ENCODE results near the gene CELSR3. TPM values are rescaled to one million over a fixed set of nuclear protein-coding genes. Genes with fewer than 3 reads are reported as not detected.

Gene CELSR3
- total and polyA plus RNA-seq, 2 donors = 0.48 to 0.79 TPM

DNA sequence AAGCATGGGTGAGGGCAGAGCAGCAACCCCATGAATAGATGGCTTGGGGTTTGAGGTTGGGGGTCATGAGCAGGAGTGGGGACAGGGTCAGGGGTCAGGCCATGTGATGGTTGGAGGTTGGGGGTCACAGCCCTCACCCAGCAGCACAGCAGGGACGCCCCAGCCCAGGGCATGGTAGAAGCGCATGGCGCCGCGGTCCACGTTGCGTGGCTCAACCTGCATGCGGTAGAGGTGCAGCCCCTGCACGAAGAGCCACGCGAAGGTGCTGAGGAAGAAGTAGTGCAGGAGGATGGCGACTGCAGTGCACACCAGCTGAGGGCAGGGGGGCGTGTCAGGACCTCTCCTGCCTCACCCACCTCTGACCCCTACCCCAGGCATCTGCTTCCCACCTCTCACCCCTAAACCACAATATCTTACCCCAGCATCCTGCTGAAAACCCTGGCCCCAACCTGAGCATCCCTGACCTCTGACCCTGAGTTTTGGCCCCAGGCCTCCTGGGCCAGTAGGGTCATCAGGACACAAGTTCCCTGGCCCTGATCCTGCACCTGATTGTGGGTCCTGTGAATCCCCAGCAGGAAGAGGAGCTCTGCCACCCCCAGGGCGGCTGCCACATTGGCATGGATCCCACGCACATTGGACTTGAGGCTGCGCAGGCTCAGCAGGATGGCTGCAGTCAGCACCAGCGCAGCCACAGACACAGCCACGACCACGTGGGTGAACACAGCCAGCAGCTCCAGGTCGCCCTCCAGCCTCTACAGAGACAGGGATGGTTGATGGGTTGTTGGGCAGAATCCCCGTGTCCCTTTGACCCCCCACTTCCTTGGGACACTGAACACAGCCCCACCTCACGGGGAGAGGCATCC lies 17.6 kb downstream of the CELSR3 start:
- DNase-seq (ENCODE audit: extremely low spot score) = no peak
- Histone ChIP-seq H3K4me1 (ENCODE audit: insufficient read depth) (no peaks in the 10 kb centered on the region), H3K4me3 (ENCODE audit: low read depth, low read length) (no peak overlapping the region), H3K36me3 (ENCODE audit: insufficient read depth) (no peaks in the 10 kb centered on the region), H3K27ac (ENCODE audit: low read depth) (no peak overlapping the region)
- WGBS = 89% methylated on average over 22 of the region's 22 CpGs

DNA sequence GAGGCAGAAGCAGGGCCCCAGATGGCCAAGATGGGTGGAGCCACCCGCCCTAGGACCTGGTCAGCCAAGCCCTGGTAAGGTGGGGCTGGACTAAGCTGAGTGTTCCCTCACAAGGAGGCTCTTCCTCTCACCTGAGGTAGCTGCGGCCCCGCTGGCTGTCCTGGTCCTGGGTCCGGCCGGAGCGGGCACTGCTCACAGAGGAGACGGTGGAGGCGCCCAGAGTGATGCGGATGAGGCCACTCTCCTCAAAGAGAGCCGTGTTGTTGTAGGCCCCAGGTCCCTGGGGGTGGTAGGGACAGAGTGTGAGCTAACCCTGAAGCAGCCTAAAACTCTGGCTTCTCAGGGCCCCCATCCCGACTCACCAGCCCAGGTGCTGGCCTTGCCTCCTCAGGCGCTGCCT lies 20.1 kb downstream of the CELSR3 start:
- WGBS = 91% methylated on average over 12 of the region's 12 CpGs
- H3K4me1 ChIP-seq (ENCODE audit: insufficient read depth) = no peaks in the 10 kb centered on the region

DNA sequence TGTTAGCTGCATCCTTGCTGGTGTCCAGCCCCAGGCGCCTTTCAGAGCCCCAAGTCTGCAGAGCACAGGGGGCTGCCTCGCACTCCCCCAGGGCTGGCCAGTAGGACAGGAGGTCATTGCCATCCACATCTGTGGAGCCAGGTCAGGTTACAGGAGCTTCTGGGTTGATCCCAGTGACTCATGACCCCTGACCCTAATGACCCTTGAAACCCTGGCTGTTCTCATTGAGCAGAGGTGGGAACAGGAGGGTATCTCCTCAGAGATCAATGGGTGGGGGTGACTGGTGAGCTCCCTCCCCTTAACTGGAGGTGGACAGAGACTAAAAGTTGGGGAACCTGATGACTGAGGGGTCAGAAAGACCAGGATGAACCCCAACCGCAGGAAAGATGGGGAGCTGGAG lies 21.3 kb downstream of the CELSR3 start:
- 92% methylated on average over 3 of the region's 3 CpGs for WGBS
- Histone ChIP-seq H3K36me3 (ENCODE audit: insufficient read depth) (no peaks in the 10 kb centered on the region), H3K4me1 (ENCODE audit: insufficient read depth) (no peaks in the 10 kb centered on the region), H3K4me3 (ENCODE audit: low read depth, low read length) (no peak overlapping the region), H3K27ac (ENCODE audit: low read depth) (no peak overlapping the region)
- no peak for DNase-seq (ENCODE audit: extremely low spot score)

More for the DNA sequence above, 20.1 kb downstream of the CELSR3 start:
- Histone ChIP-seq H3K36me3 (ENCODE audit: insufficient read depth) (no peaks in the 10 kb centered on the region), H3K27ac (ENCODE audit: low read depth) (no peak overlapping the region), H3K4me3 (ENCODE audit: low read depth, low read length) (no peak overlapping the region)
- no peak for DNase-seq (ENCODE audit: extremely low spot score)

DNA sequence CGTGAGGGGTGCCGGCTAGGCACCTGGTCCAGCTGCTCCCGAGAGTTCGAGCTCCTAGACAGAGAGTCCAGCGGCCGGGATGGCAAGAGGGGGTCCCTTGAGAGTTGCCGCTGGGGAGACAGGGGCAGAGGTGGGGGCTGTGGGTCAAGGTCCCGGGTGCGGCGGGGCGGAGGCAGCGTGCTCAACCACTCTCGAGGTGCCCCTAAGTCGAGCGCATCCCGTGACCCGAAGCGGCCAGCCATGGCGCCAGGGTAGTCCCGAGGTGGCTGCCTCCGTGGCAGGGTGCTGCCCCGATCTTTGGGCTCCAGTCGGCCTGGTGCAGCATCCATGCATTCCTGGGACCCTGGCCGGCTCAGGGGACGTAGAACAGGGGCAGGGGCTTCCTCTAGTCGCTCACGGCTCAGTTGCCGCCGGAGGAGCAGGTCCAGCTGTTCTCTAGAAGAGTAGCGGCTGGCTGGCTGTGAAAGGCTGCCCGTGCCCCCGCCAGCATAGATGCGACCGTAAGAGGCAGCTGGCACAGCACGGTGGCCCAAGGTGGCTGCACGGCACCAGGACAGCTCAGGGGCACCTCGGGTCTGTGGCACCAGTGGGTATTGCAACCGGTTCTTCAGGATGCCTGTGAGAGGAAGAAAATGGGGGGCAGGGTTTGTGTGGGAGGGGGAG lies 22.6 kb downstream of the CELSR3 start:
- 85% methylated on average over 38 of the region's 38 CpGs for WGBS

DNA sequence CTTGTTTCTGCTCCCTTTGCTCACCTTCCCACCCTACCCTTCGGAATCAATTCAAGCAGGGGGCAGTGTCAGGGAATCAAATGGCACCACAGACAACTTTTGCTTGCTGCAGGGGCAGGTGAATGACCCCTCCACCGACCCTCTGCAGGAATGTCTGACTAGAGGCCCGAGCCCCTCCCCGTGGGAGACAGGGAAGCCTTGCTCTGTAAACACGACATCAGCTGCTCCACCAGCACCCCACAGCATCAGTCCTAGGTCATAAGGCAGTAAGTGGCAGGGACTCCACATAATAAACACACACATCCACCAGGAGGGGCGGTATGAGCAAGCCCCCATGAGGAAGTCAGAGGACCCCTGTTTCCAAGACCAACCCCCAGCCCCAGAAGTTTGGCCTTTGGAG lies 25.4 kb downstream of the CELSR3 start:
- Histone ChIP-seq H3K36me3 (ENCODE audit: insufficient read depth) (no peaks in the 10 kb centered on the region), H3K27ac (ENCODE audit: low read depth) (no peak overlapping the region), H3K4me3 (ENCODE audit: low read depth, low read length) (no peak overlapping the region), H3K4me1 (ENCODE audit: insufficient read depth) (no peaks in the 10 kb centered on the region)
- 55% methylated on average over 6 of the region's 6 CpGs for WGBS
- DNase-seq (ENCODE audit: extremely low spot score) = no peak

More for the DNA sequence above, 22.6 kb downstream of the CELSR3 start:
- no peaks in the 10 kb centered on the region for H3K4me1 ChIP-seq (ENCODE audit: insufficient read depth)
- H3K4me3 ChIP-seq (ENCODE audit: low read depth, low read length) = no peak overlapping the region
- H3K36me3 ChIP-seq (ENCODE audit: insufficient read depth) = no peaks in the 10 kb centered on the region
- no peak overlapping the region for H3K27ac ChIP-seq (ENCODE audit: low read depth)
- DNase-seq (ENCODE audit: extremely low spot score) = no peak

DNA sequence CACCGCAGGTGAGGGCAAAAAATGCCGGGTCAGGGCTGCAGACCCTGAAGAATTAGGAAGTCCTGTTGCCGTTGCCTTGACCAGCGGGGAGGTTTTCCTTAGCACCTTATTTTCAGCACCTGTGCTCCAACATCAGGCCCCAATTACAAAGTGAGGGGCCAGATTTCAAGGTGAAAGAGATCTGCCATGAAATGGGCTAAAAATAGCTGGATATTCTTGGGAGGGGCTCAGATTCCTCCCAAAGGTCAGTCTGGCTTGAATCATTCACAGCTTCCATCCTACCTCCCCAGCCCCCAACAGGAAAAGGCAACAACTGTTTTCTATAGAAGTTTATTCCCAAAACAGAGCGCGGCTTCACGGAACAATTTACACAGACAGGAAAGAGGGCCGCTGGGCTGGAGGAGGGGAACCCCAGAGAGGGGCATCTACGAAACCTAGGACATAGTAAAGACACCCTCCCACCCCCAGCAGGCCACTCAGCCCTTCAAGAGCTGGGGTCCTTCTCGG lies 26.5 kb downstream of the CELSR3 start:
- peak overlapping the region; percentile 61 for H3K4me3 ChIP-seq (ENCODE audit: low read depth, low read length)
- H3K4me1 ChIP-seq (ENCODE audit: insufficient read depth) = no peaks in the 10 kb centered on the region
- WGBS = 43% methylated on average over 10 of the region's 10 CpGs
- no peaks in the 10 kb centered on the region for H3K36me3 ChIP-seq (ENCODE audit: insufficient read depth)
- H3K27ac ChIP-seq (ENCODE audit: low read depth) = no peak overlapping the region
- no peak for DNase-seq (ENCODE audit: extremely low spot score)

DNA sequence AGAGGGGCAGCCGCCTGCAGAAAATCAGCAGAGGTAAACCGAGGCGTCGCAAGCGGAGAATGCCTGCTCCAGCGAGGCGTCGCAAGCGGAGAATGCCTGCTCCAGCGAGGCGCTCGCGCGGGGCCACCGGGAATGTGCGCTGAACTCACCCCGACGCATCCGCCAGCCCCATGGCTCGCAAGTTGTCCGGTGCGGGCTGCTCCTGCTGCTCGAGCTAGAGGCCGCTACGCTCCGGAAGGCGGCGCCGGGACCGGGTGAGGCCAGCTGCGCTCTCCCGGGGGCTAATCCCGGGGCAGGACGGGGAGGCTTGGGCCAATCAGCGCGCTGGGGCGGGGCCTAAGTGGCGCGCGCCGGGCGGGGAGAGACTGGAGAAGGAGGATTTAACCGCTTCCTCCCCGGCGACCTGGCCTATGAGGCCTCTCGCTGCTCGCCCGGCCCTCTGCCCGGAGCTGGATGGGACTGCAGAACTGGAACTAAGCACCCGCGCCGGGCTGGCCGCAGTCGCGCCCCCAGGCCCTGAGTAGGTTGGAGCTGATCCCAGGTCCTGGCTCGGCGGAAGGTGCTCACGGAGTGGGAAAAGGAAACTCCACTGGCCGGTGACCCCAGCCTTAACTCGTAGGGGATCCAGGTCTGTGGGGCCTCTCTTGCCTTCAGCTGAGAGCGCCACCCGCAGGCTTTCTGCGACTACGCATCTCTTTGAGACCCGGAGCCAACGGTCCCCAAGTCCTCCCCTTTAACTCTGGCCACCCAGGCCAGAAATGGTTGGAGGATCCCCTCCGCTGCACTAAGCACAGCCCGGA lies 27.3 kb downstream of the CELSR3 start, which contains the start of gene SLC26A6:
Gene SLC26A6, minus strand, starts transcription at position 240 of the 800 bp plus-strand sequence. Its CDS starts 68 bp downstream, at position 172.
- Histone ChIP-seq H3K36me3 (ENCODE audit: insufficient read depth) (no peaks in the 10 kb centered on the region), H3K4me1 (ENCODE audit: insufficient read depth) (no peaks in the 10 kb centered on the region), H3K4me3 (ENCODE audit: low read depth, low read length) (peak within 1 kb of the TSS; percentile 61), H3K27ac (ENCODE audit: low read depth) (no peak within 1 kb of the TSS)
- WGBS = under 1% methylated on average over 68 of the region's 68 CpGs
- peak; percentile 86 for DNase-seq (ENCODE audit: extremely low spot score)

DNA sequence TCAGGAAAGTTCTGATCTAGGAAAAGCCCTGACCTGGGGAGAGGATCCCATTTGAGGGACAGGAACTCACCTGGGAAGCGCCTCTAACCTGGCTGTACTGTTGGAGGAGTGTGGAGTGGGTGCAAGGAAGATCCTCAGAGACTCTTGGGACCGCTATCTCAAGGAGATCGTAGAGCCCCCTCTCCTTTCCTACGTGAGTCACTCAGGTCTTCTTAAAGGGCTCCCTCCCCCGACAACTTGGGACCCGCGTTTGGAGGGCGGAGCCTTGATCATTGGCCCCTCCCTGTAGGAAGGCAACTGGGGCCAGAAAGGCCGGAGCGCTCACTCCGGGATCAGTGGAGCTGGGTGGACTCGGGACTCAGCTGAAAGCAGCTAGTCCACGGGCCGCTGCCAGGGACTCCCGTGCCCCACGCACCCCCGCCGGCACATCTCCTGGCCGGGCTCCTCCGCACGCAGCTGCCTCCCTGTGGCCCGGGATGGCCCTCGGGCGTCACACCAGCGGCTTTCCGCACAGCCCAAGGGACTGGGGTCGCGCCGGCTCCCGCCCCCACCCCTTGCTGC lies 27.9 kb downstream of the CELSR3 start:
- H3K36me3 ChIP-seq (ENCODE audit: insufficient read depth) = no peaks in the 10 kb centered on the region
- WGBS = 3% methylated on average over 30 of the region's 30 CpGs
- no peak overlapping the region for H3K27ac ChIP-seq (ENCODE audit: low read depth)
- no peaks in the 10 kb centered on the region for H3K4me1 ChIP-seq (ENCODE audit: insufficient read depth)
- H3K4me3 ChIP-seq (ENCODE audit: low read depth, low read length) = peak overlapping the region; percentile 61
- no peak for DNase-seq (ENCODE audit: extremely low spot score)

DNA sequence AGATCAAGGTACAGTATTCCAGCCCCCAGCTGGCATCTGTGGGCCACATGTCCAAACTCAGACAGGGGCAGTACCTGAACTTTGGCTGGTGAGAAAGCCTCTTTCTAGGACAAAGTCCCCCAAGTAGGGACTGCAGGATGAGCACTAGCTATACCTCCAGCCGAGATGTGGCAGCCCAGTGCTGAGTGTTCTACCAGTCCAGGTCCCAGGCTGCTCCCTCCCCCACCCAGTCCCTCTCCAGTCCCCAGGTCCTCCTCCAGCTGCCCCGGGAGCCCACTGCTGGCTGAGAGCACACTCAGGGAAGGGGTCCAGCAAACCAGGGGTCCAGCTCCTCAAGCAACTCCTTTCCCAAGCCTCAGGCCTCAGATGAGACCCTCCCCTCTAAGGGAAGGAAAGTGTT lies 28.9 kb downstream of the CELSR3 start:
- Histone ChIP-seq H3K27ac (ENCODE audit: low read depth) (no peak overlapping the region), H3K4me1 (ENCODE audit: insufficient read depth) (no peaks in the 10 kb centered on the region), H3K4me3 (ENCODE audit: low read depth, low read length) (no peak overlapping the region), H3K36me3 (ENCODE audit: insufficient read depth) (no peaks in the 10 kb centered on the region)
- no peak for DNase-seq (ENCODE audit: extremely low spot score)
- 94% methylated on average over 2 of the region's 2 CpGs for WGBS

DNA sequence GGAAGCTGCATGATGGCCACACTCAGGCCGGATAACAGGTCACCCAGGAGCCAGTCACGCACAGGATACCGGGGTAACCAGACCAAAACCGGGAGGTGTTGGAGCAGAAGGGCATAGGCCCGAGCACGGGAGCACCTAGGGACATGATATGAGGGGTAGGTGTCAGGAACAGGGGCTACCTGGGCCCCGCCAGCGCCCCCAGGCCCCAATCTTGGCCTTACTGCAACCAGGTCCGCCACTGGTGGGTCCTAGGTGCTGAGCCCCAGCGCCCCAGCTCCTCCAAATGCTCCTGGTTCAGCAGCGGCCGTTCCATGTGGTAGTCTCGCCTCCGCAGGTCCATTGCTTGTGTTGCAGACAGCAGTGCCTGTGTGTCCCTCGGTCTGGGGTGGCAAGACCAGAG lies 29.4 kb downstream of the CELSR3 start:
- 94% methylated on average over 15 of the region's 15 CpGs for WGBS
- Histone ChIP-seq H3K4me1 (ENCODE audit: insufficient read depth) (no peaks in the 10 kb centered on the region), H3K4me3 (ENCODE audit: low read depth, low read length) (no peak overlapping the region), H3K36me3 (ENCODE audit: insufficient read depth) (no peaks in the 10 kb centered on the region), H3K27ac (ENCODE audit: low read depth) (no peak overlapping the region)
- DNase-seq (ENCODE audit: extremely low spot score) = no peak

DNA sequence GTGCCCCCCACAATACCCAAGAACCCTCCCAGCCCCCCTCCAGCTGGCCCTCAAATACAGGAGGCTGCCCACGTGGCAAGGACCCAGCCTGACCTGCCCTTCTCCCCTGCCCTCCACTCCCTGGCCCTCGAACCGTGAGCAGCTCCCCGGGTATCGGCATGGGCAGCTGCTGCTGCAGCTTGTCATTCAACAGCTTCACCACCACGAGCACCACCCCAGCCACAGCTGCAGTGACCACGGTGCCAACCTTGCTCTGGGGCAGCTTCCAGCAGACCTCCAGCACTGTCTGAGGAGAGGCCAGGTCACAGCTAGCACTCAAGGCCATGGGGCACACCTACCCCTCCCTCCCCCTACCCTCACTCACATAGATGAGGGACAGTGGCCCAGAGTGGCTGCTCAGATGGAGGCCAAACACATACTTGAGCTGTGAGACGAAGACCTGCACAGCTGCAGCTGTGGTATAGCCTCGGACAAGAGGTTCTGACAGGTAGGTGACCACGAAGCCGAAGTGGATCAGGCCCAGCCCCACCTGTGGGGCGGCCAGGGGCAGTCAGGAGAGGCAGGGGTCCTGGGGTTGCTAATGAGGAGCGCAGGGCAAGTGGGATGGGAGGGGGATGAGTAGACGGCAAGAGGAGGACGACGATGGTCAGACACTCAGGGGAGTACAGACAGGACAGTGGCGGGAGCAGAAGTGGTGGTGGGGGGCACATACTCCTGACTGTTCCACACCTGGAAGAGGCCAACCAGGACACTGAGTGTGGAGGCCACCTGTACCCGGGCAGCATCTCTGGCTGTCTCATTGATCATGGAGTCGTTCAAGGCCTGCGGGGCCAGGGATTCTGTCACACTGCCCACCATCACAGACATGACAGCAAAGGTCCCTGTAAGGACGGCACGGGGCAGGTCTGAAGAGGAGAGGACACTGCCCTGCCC lies 30.9 kb downstream of the CELSR3 start:
- H3K4me1 ChIP-seq (ENCODE audit: insufficient read depth) = no peaks in the 10 kb centered on the region
- DNase-seq (ENCODE audit: extremely low spot score) = no peak
- H3K36me3 ChIP-seq (ENCODE audit: insufficient read depth) = no peaks in the 10 kb centered on the region
- WGBS = 90% methylated on average over 22 of the region's 22 CpGs
- H3K27ac ChIP-seq (ENCODE audit: low read depth) = no peak overlapping the region
- no peak overlapping the region for H3K4me3 ChIP-seq (ENCODE audit: low read depth, low read length)

DNA sequence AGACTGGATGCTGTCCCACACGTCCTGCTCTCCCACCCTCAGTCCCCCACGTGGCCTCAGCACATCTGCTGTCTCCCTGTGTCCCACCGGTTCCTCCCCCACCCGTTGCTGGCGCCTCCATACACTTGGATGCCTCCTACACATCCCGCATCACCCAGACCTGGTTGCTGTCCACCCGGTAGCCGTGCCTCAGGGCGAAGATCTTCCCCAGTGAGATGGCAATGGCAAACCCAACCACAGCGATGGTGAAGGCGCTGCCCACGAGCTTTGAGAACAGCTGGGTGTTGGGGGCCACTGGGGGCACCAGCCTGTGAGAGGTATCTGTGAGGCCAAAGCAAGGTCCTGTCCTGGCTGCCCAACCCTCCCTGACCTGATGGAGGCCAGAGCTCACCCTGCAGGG lies 31.9 kb downstream of the CELSR3 start:
- Histone ChIP-seq H3K4me1 (ENCODE audit: insufficient read depth) (no peaks in the 10 kb centered on the region), H3K27ac (ENCODE audit: low read depth) (no peak overlapping the region), H3K4me3 (ENCODE audit: low read depth, low read length) (no peak overlapping the region), H3K36me3 (ENCODE audit: insufficient read depth) (no peaks in the 10 kb centered on the region)
- 91% methylated on average over 12 of the region's 12 CpGs for WGBS
- DNase-seq (ENCODE audit: extremely low spot score) = no peak

Data from urinary bladder (tissue), 4 donors.